Heart right ventricle (tissue), 16 donors: Measurements from ENCODE around the gene GAP43. TPM values are rescaled to one million over a fixed set of nuclear protein-coding genes. Genes with fewer than 3 reads are reported as not detected.
A peak's percentile ranks its signal among the peaks of the same experiment; 100 is the strongest.

Experiments used
- ATAC-seq, 8 donors: fragments of 200-7000 bp; cut with Tn5 transposase; one replicate each; pipeline ENCODE4 v1.9.1; 2020; ENCODE audit warnings: mild to moderate bottlenecking in 8 of 8, moderate library complexity in 8 of 8, moderate number of reproducible peaks in 1 of 8
- DNase-seq, 2 donors: peaks; one replicate each; pipeline ENCODE4 v3.0.0-alpha.2; 2020
- H3K27ac ChIP-seq, 10 donors: fragments of 200-600 bp; sonication (generic) in 2 of 10; one replicate each; pipeline versions ENCODE4 v1.5.0 to v1.8.0; 2020 to 2022; ENCODE audit warnings: mild to moderate bottlenecking in 3 of 10
- H3K27me3 ChIP-seq, 7 donors: fragments of 200-600 bp; one replicate each; pipeline ENCODE4 v1.8.0; 2021 to 2022; ENCODE audit warnings: mild to moderate bottlenecking in 2 of 7
- H3K36me3 ChIP-seq, 9 donors: fragments of 200-600 bp; sonication (generic) in 1 of 9; one replicate each; pipeline versions ENCODE4 v1.5.0 to v1.8.0; 2020 to 2022; ENCODE audit warnings: mild to moderate bottlenecking in 2 of 9
- H3K4me1 ChIP-seq, 9 donors: fragments of 200-600 bp; sonication (generic) in 1 of 9; one replicate each; pipeline versions ENCODE4 v1.5.0 to v1.8.0; 2020 to 2022; ENCODE audit warnings: mild to moderate bottlenecking in 4 of 9
- H3K4me3 ChIP-seq, 10 donors: fragments of 200-600 bp; sonication (generic) in 2 of 10; one replicate each; pipeline versions ENCODE4 v1.5.0 to v1.8.0; 2020 to 2022; ENCODE audit warnings: mild to moderate bottlenecking in 7 of 10, moderate library complexity in 2 of 10
- H3K9me3 ChIP-seq, 11 donors: fragments of 200-600 bp in 10 of 11; sonication (generic) in 2 of 11; one replicate each; pipeline versions ENCODE4 v1.5.0 to v1.8.0; 2013 to 2022; ENCODE audit warnings: mild to moderate bottlenecking in 2 of 11, control low read depth in 1 of 11, moderate library complexity in 1 of 11
- WGBS, 2 donors: extraction: QIAGEN DNeasy Blood & Tissue Kit; methylation state at CpG; one replicate each; pipeline ENCODE4 v1.1.7; 2013; ENCODE audit warnings: inconsistent platforms in 1 of 2; 5-methylcytosine and 5-hydroxymethylcytosine counted together
- intact Hi-C, 10 donors: fragments of 100-400 bp; cut with DNase I; formaldehyde crosslinking; loops; one replicate each; pipeline versions ENCODE4 v1.11.1 to v1.14.2; 2022
- polyA plus RNA-seq, 2 donors: library from polyadenylated mRNA; stranded (reverse); fragments of 200-250 nt; gene quantifications; one replicate each; pipeline ENCODE4 v1.2.3, GENCODE V29; 2013
- total RNA-seq, 10 donors: library from RNA; stranded (reverse); fragmentation: NEBNext Ultra II Directional in 3 of 10; extraction: Animal tissue kit (Norgen Biotek cat#: 25700) in 3 of 10; gene quantifications; one replicate each; pipeline versions ENCODE4 v1.2.1 to v1.2.4, GENCODE V29; 2021 to 2023
- TF ChIP-seq, protein P1 (sequence below), 9 donors: fragments of 200-600 bp; sonication (generic) in 2 of 9; IDR thresholded peaks; one replicate each; pipeline versions ENCODE4 v1.5.0 to v1.8.0; 2021 to 2022; ENCODE audit warnings: antibody characterized with exemption in 9 of 9, mild to moderate bottlenecking in 5 of 9, moderate library complexity in 1 of 9
- donor health status: Arrhythmogenic right ventricular cardiomyopathy.
- donor health status: ischemic (EF 13 %, LVEDD 7.1; RV severe dilation, severe dysfunction).
- donor health status: healthy with polysubstance abuse.
- donor health status: DM: no; HTN: yes; CAD: no.
- donor health status: DM: no; HTN: no; CAD: no.
- donor health status: ischemic (EF 25% LVEDD 6.9; RV normal size, moderate dysfunction).
- donor health status: ischemic (EF 25% LVEDD 5.7; RV mildly dilated, moderate dysfunction).
- donor health status: healthy.
- donor health status: DM: yes; HTN: yes; CAD: no.
- donor health status: Ischemic cardiomyopathy.
- donor health status: ischemic (EF 35%, LVEDD 5.7; RV mildly dilated, moderate dysfunction).
- donor health status: nonischemic (EF 11% LVEDD 7.7; RV severe dilation, severe dysfunction).
- donor health status: DM: yes; HTN: yes; CAD: no.
- donor health status: PGD.
- donor health status: ischemic (EF 29% LVEDD 5.4; RV normal size, mild dysfunction).
- donor health status: nonischemic (EF 23%, LVEDD 6.1; RV moderate dilation, normal function).

GAP43 gene
- total and polyA plus RNA-seq, 12 donors = 0.29 to 2.3 (median 0.83) TPM; not detected in 1

- Histone ChIP-seq H3K27me3 (no peaks in the 10 kb centered on the region), H3K9me3 (no peaks in the 10 kb centered on the region), H3K4me3 (no peak overlapping the region), H3K4me1 (peaks cover 0 to 9% (median 4%) of the 10 kb centered on the region in 9 donors), H3K27ac (no peak overlapping the region), H3K36me3 (no peaks in the 10 kb centered on the region)
- WGBS, 2 donors = 91 to 97% methylated on average over 2 of the region's 2 CpGs
- intact Hi-C loops = loop anchor here in 1 of 10 donors (10.0 kb wide), 1 partner anchor 138 kb away; no protein-coding TSS in a partner anchor
- no peak for DNase-seq
- ATAC-seq = no peak
- TF ChIP-seq, protein P1, sequence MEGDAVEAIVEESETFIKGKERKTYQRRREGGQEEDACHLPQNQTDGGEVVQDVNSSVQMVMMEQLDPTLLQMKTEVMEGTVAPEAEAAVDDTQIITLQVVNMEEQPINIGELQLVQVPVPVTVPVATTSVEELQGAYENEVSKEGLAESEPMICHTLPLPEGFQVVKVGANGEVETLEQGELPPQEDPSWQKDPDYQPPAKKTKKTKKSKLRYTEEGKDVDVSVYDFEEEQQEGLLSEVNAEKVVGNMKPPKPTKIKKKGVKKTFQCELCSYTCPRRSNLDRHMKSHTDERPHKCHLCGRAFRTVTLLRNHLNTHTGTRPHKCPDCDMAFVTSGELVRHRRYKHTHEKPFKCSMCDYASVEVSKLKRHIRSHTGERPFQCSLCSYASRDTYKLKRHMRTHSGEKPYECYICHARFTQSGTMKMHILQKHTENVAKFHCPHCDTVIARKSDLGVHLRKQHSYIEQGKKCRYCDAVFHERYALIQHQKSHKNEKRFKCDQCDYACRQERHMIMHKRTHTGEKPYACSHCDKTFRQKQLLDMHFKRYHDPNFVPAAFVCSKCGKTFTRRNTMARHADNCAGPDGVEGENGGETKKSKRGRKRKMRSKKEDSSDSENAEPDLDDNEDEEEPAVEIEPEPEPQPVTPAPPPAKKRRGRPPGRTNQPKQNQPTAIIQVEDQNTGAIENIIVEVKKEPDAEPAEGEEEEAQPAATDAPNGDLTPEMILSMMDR (IDR thresholded peaks at IDR 0.05) = no peak
Measured at GRCh38 chr3:115652738-115653137, 29.4 kb downstream of the GAP43 start.

DNA sequence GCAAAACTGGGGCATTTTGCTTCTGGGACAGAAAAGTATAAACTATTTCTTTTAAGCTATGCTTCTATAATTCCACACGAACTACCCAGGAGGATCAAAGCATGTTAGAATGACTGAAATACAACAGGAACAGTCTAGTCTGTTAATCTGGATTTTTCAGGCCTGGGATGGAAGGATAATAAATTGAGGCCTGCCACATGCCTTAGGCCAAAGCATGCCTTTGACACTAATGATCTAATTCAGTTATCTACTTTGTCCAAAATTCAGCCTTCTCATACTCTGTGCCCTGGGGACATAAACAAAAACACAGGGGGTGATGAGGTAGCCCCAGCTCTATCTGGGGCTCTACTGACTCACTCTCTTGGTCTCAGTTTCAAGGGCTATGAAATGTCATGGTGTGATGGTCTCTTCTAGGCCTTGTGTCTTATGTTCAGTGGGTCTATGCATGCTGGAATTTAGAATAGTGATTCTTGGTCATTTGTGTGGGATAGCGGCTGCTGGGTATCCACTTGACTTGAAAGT is 32.5 kb downstream of the GAP43 start:
- TF ChIP-seq, protein P1 (IDR thresholded peaks at IDR 0.05) = no peak
- Histone ChIP-seq H3K4me1 (peaks cover 0 to 35% (median 25%) of the 10 kb centered on the region in 9 donors), H3K4me3 (no peak overlapping the region), H3K36me3 (no peaks in the 10 kb centered on the region), H3K27ac (no peak overlapping the region), H3K27me3 (no peaks in the 10 kb centered on the region), H3K9me3 (no peaks in the 10 kb centered on the region)
- WGBS, 2 donors = 92 to 95% methylated on average over 2 of the region's 2 CpGs
- intact Hi-C loops = loop anchor here in 1 of 10 donors (10.0 kb wide), 1 partner anchor 141 kb away; no protein-coding TSS in a partner anchor
- DNase-seq = no peak
- ATAC-seq = no peak

- DNase-seq (no peak), ATAC-seq (no peak)
- H3K4me1 ChIP-seq = peaks cover 0 to 35% (median 25%) of the 10 kb centered on the region in 9 donors
- peak overlapping the region in 4 of 10 donors; percentile 92 to 99 (median 98) for H3K27ac ChIP-seq
- TF ChIP-seq, protein P1 (IDR thresholded peaks at IDR 0.05) = no peak
- no peaks in the 10 kb centered on the region for H3K27me3 ChIP-seq
- intact Hi-C loops = loop anchor here in 1 of 10 donors (10.0 kb wide), 1 partner anchor 142 kb away; no protein-coding TSS in a partner anchor
- no peaks in the 10 kb centered on the region for H3K9me3 ChIP-seq
- no peaks in the 10 kb centered on the region for H3K36me3 ChIP-seq
- peak overlapping the region in 1 of 10 donors; percentile 75 for H3K4me3 ChIP-seq
- WGBS, 2 donors = 89 to 96% methylated on average over 5 of the region's 5 CpGs
Measured at GRCh38 chr3:115657168-115657567, 33.9 kb downstream of the GAP43 start.

DNA sequence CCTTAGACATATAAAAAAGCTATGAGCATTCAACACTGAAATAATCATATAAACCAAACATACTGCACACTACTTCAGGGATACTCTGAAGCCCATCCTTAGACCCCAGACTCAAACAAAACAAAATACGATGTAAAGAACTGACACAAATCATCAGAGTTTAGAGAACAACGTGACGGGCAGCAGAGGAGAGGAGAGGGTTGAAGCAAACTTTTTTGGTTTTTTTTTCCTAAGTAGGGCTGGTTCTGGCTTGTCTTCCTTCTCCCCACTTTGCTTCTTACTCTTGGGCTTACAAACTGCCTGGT is 34.7 kb downstream of the GAP43 start:
- peak overlapping the region; percentile 92 to 99 (median 97) for H3K27ac ChIP-seq
- no peak for ATAC-seq
- intact Hi-C loops = loop anchor here in 1 of 10 donors (10.0 kb wide), 1 partner anchor 143 kb away; no protein-coding TSS in a partner anchor
- H3K36me3 ChIP-seq = no peaks in the 10 kb centered on the region
- peak overlapping the region; percentile 62 to 88 (median 75) for H3K4me3 ChIP-seq
- WGBS, 2 donors = 1 to 3% methylated on average over 3 of the region's 3 CpGs
- H3K9me3 ChIP-seq = no peaks in the 10 kb centered on the region
- TF ChIP-seq, protein P1 (IDR thresholded peaks at IDR 0.05) = no peak
- H3K27me3 ChIP-seq = no peaks in the 10 kb centered on the region
- DNase-seq = no peak
- peaks cover 0 to 36% (median 25%) of the 10 kb centered on the region in 9 donors for H3K4me1 ChIP-seq
